HG03097 (cell line): ENCODE data around the gene GARRE1.
"Not testable (repeated sequence)": the region's sequence is repeated elsewhere in the genome, so short reads cannot be mapped to it uniquely, and the experiment has no call there.

Experiments used
- ATAC-seq: cut with Tn5 transposase; IDR thresholded peaks from one replicate; pipeline ENCODE4 v1.9.1; 2021; ENCODE audit not compliant: unreplicated experiment, low FRiP score

The GARRE1 gene

GRCh38 chr19:34254046-34254697 lies at the start of gene GARRE1:
TSS of gene GARRE1 (plus strand) at chr19:34254554. CDS start at chr19:34300474, 45,920 bp downstream.
- ATAC-seq: peak; percentile 80

GRCh38 chr19:34205324-34205723 lies 49.0 kb upstream of the GARRE1 start:
- not testable (repeated sequence) for ATAC-seq

- no peak for ATAC-seq
Measured at GRCh38 chr19:34208291-34208884, 46.0 kb upstream of the GARRE1 start.

- ATAC-seq: no peak
Measured at GRCh38 chr19:34209726-34210125, 44.6 kb upstream of the GARRE1 start.

GRCh38 chr19:34213283-34213682 lies 41.1 kb upstream of the GARRE1 start:
- ATAC-seq: no peak

- ATAC-seq: no peak
Measured at GRCh38 chr19:34214040-34214439, 40.3 kb upstream of the GARRE1 start.

GRCh38 chr19:34215006-34215665 lies 39.2 kb upstream of the GARRE1 start:
- ATAC-seq: no peak

GRCh38 chr19:34215666-34216038 lies 38.7 kb upstream of the GARRE1 start:
- no peak for ATAC-seq

GRCh38 chr19:34216745-34217219 lies 37.6 kb upstream of the GARRE1 start:
- ATAC-seq: not testable (repeated sequence)

GRCh38 chr19:34217952-34218817 lies 36.2 kb upstream of the GARRE1 start:
- peak; percentile 55 for ATAC-seq

GRCh38 chr19:34218818-34219164 lies 35.6 kb upstream of the GARRE1 start:
- ATAC-seq: no peak

GRCh38 chr19:34220472-34221063 lies 33.8 kb upstream of the GARRE1 start:
- ATAC-seq: no peak

- no peak for ATAC-seq
Measured at GRCh38 chr19:34222386-34222785, 32.0 kb upstream of the GARRE1 start.

GRCh38 chr19:34224996-34225658 lies 29.2 kb upstream of the GARRE1 start:
- ATAC-seq: no peak

GRCh38 chr19:34225659-34226015 lies 28.7 kb upstream of the GARRE1 start:
- no peak for ATAC-seq

- ATAC-seq: no peak
Measured at GRCh38 chr19:34226036-34226435, 28.3 kb upstream of the GARRE1 start.

- no peak for ATAC-seq
Measured at GRCh38 chr19:34228347-34228746, 26.0 kb upstream of the GARRE1 start.

GRCh38 chr19:34228762-34229161 lies 25.6 kb upstream of the GARRE1 start:
- no peak for ATAC-seq

GRCh38 chr19:34229721-34230120 lies 24.6 kb upstream of the GARRE1 start:
- ATAC-seq: no peak

- ATAC-seq: no peak
Measured at GRCh38 chr19:34230820-34231219, 23.5 kb upstream of the GARRE1 start.
